CD14-positive monocyte (primary cell): ENCODE measurements around the gene C9orf85. TPM values are rescaled to one million over a fixed set of nuclear protein-coding genes. Genes with fewer than 3 reads are reported as not detected.
A peak's percentile ranks its signal among the peaks of the same experiment; 100 is the strongest.

Experiments used
- DNase-seq, 3 donors: peaks; one replicate each; pipeline ENCODE4 v3.0.0-alpha.2; 2011 to 2022
- H2AFZ ChIP-seq: 2 replicates; pipeline ENCODE4 v1.6.0; 2012; ENCODE audit warnings: mild to moderate bottlenecking, low read depth, low read length, inconsistent platforms; ENCODE audit not compliant: insufficient read depth, poor library complexity, severe bottlenecking
- H3K27ac ChIP-seq, 2 donors: 1 replicate in 1 of 2; 2 replicates in 1 of 2; pipeline ENCODE4 v1.5.1; 2012 to 2013; ENCODE audit warnings: low read length in 2 of 2, control low read depth in 1 of 2, inconsistent platforms in 1 of 2, low read depth in 1 of 2, mild to moderate bottlenecking in 1 of 2
- H3K27me3 ChIP-seq, 2 donors: one replicate each; pipeline versions ENCODE4 v1.6.0 to v1.6.1; 2011 to 2013; ENCODE audit warnings: low read length in 2 of 2; ENCODE audit not compliant: control insufficient read depth in 2 of 2, insufficient read depth in 2 of 2
- H3K36me3 ChIP-seq, 2 donors: replicated peaks in 1 of 2; 1 replicate in 1 of 2; 2 replicates in 1 of 2; pipeline versions ENCODE4 v1.5.1 to v1.6.1; 2012 to 2013; ENCODE audit warnings: low read length in 2 of 2, control low read depth in 1 of 2, inconsistent platforms in 1 of 2, mild to moderate bottlenecking in 1 of 2; ENCODE audit not compliant: insufficient read depth in 2 of 2, control insufficient read depth in 1 of 2
- H3K4me1 ChIP-seq, 2 donors: 1 replicate in 1 of 2; 2 replicates in 1 of 2; pipeline versions ENCODE4 v1.5.1 to v1.6.1; 2012 to 2013; ENCODE audit warnings: low read length in 2 of 2, control low read depth in 1 of 2, inconsistent platforms in 1 of 2, mild to moderate bottlenecking in 1 of 2, moderate library complexity in 1 of 2; ENCODE audit not compliant: insufficient read depth in 2 of 2, control insufficient read depth in 1 of 2
- H3K4me2 ChIP-seq: replicated peaks from 2 replicates; pipeline ENCODE3; 2012; ENCODE audit warnings: low read length, moderate library complexity, mild to moderate bottlenecking; ENCODE audit not compliant: poor library complexity, severe bottlenecking; ENCODE audit errors: extremely low read depth
- H3K4me3 ChIP-seq, 3 experiments: fragments of 200-600 bp in 1 of 3; sonication (generic) in 1 of 3; replicated peaks in 1 of 3; 1 replicate in 2 of 3; 2 replicates in 1 of 3; pipeline ENCODE4 v1.5.1; 2011 to 2013; ENCODE audit warnings: low read length in 3 of 3, mild to moderate bottlenecking in 3 of 3, control low read depth in 2 of 3, low read depth in 2 of 3, inconsistent platforms in 1 of 3, moderate library complexity in 1 of 3
- H3K79me2 ChIP-seq: 2 replicates; pipeline ENCODE4 v1.6.0; 2012; ENCODE audit warnings: mild to moderate bottlenecking, control low read depth, inconsistent platforms, low read length, moderate library complexity; ENCODE audit not compliant: insufficient read depth
- H3K9ac ChIP-seq: 2 replicates; pipeline ENCODE4 v1.6.0; 2017; ENCODE audit warnings: low read length, mild to moderate bottlenecking; ENCODE audit not compliant: insufficient read depth, poor library complexity, severe bottlenecking
- H3K9me3 ChIP-seq, 2 donors: replicated peaks in 1 of 2; 1 replicate in 1 of 2; 2 replicates in 1 of 2; pipeline versions ENCODE4 v1.5.1 to v1.6.1; 2012 to 2013; ENCODE audit warnings: low read length in 2 of 2, control low read depth in 1 of 2; ENCODE audit not compliant: control insufficient read depth in 1 of 2, insufficient read depth in 1 of 2
- H4K20me1 ChIP-seq: 2 replicates; pipeline ENCODE4 v1.6.0; 2012; ENCODE audit warnings: mild to moderate bottlenecking, low read length, control low read depth, moderate library complexity; ENCODE audit not compliant: insufficient read depth
- H3K27ac Mint-ChIP-seq, 7 donors: one replicate each; pipeline ENCODE4 v1.8.0; 2020; ENCODE audit warnings: mild to moderate bottlenecking in 7 of 7, mixed read lengths in 7 of 7, moderate library complexity in 6 of 7, inconsistent platforms in 2 of 7
- H3K27me3 Mint-ChIP-seq, 3 donors: one replicate each; pipeline ENCODE4 v1.8.0; 2021 to 2022; ENCODE audit warnings: low read depth in 3 of 3, mild to moderate bottlenecking in 3 of 3, mixed read lengths in 3 of 3, moderate library complexity in 3 of 3, inconsistent platforms in 1 of 3
- H3K36me3 Mint-ChIP-seq, 2 donors: one replicate each; pipeline ENCODE4 v1.8.0; 2020; ENCODE audit warnings: mixed read lengths in 2 of 2, inconsistent platforms in 1 of 2, mild to moderate bottlenecking in 1 of 2
- H3K4me1 Mint-ChIP-seq: one replicate; pipeline ENCODE4 v1.8.0; 2020; ENCODE audit warnings: mild to moderate bottlenecking, mixed read lengths
- H3K4me3 Mint-ChIP-seq, 2 donors: one replicate each; pipeline ENCODE4 v1.8.0; 2020; ENCODE audit warnings: mild to moderate bottlenecking in 2 of 2, mixed read lengths in 2 of 2, moderate library complexity in 1 of 2
- H3K9me3 Mint-ChIP-seq, 7 donors: one replicate each; pipeline ENCODE4 v1.8.0; 2020 to 2022; ENCODE audit warnings: mixed read lengths in 7 of 7, mild to moderate bottlenecking in 6 of 7, moderate library complexity in 6 of 7, inconsistent platforms in 2 of 7
- CTCF ChIP-seq: fragments of 200-600 bp; IDR thresholded peaks from one replicate; pipeline ENCODE4 v1.8.0; 2022; ENCODE audit warnings: antibody characterized with exemption, mild to moderate bottlenecking
- intact Hi-C, 2 donors: fragments of 100-400 bp; cut with micrococcal nuclease; formaldehyde crosslinking; loops; one replicate each; pipeline versions ENCODE4 v1.15.0 to v1.15.1; 2023
- polyA plus RNA-seq, 3 donors: library from polyadenylated mRNA; depleted of rRNA in 1 of 3; unstranded in 2 of 3; stranded (reverse) in 1 of 3; fragments of 300-500 nt in 2 of 3; fragments of >200 nt in 1 of 3; fragmentation: Illumina TruSeq in 2 of 3; gene quantifications; 1 replicate in 2 of 3; 2 replicates in 1 of 3; pipeline ENCODE4 v1.2.3, GENCODE V29; 2012 to 2021

Gene C9orf85
- polyA plus RNA-seq, 3 donors = 4.5 to 6.4 (median 5.4) TPM

DNA sequence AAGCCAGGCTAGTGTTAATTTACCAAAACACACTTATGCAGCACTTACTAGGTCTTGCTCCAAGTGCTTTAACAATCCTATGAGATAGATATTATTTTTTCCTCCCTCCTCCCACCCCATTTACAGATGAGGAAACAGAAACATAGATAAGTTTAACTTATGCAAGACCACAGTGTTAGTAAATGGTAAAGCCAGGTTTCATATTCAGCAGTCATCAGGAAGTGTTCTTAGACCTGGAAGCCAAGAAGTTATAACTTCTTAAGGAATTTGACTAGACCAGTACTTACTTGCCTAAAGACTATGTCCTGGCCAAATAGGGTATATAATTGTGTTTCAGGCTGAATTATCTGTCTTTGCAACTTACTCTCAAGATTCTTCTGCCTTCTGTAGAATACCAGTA is 16.3 kb upstream of the C9orf85 start:
- H2AFZ ChIP-seq = no peak overlapping the region
- H3K36me3 ChIP-seq = no peaks in the 10 kb centered on the region
- H3K36me3 Mint-ChIP-seq = peaks cover 0 to 4% of the 10 kb centered on the region in 2 donors
- no peak overlapping the region for H3K4me3 Mint-ChIP-seq
- H3K27me3 ChIP-seq = no peaks in the 10 kb centered on the region
- H3K9me3 ChIP-seq = no peaks in the 10 kb centered on the region
- H3K4me2 ChIP-seq = no peak overlapping the region
- H3K27me3 Mint-ChIP-seq = no peaks in the 10 kb centered on the region
- no peak for TF ChIP-seq CTCF
- H3K4me1 Mint-ChIP-seq = peaks cover 63% of the 10 kb centered on the region
- peaks cover 100% of the 10 kb centered on the region for H3K79me2 ChIP-seq
- peak in 1 of 3 donors; percentile 11 for DNase-seq
- H3K4me1 ChIP-seq = peaks cover 34% of the 10 kb centered on the region in 2 donors
- no peak overlapping the region for H3K9ac ChIP-seq
- H3K27ac Mint-ChIP-seq = peak overlapping the region in 1 of 7 donors; percentile 51
- peaks cover 80% of the 10 kb centered on the region for H4K20me1 ChIP-seq
- no peak overlapping the region for H3K4me3 ChIP-seq
- intact Hi-C loops = no loop called here
- no peaks in the 10 kb centered on the region for H3K9me3 Mint-ChIP-seq
- peak overlapping the region in 1 of 2 donors; percentile 34 for H3K27ac ChIP-seq

DNA sequence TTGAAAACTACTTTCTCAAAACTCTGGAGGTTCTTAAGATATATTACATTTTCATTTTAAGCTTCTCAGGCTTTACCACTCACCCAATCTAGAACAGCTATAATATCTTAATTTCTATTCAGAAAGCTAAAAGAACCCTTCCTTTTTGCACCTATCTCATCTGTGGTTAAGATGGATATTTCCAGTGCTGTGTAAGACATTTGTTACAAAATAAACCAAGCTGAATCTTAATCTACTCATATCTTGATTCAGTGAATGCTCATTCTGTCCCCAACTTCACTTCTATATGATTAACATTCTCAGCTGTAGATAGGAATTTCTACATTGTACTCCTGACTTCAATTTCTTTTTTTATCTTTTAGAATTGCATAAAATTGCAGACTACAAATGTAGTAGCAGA is 15.5 kb upstream of the C9orf85 start:
- Mint-ChIP-seq H3K27me3 (no peaks in the 10 kb centered on the region), H3K36me3 (peaks cover 0 to 4% of the 10 kb centered on the region in 2 donors), H3K4me3 (no peak overlapping the region), H3K9me3 (no peaks in the 10 kb centered on the region), H3K27ac (no peak overlapping the region), H3K4me1 (peaks cover 66% of the 10 kb centered on the region)
- no peaks in the 10 kb centered on the region for H3K36me3 ChIP-seq
- TF ChIP-seq CTCF = no peak
- no peak for DNase-seq
- no peak overlapping the region for H3K4me2 ChIP-seq
- no peaks in the 10 kb centered on the region for H3K27me3 ChIP-seq
- peaks cover 99% of the 10 kb centered on the region for H3K79me2 ChIP-seq
- peaks cover 34 to 39% of the 10 kb centered on the region in 2 donors for H3K4me1 ChIP-seq
- H4K20me1 ChIP-seq = peaks cover 86% of the 10 kb centered on the region
- peak overlapping the region in 1 of 2 donors; percentile 58 for H3K27ac ChIP-seq
- H3K9ac ChIP-seq = no peak overlapping the region
- no peak overlapping the region for H2AFZ ChIP-seq
- intact Hi-C loops = no loop called here
- H3K4me3 ChIP-seq = no peak overlapping the region
- no peaks in the 10 kb centered on the region for H3K9me3 ChIP-seq
